ENCODE measurements around the gene KCNQ1. TPM values are rescaled to one million over a fixed set of nuclear protein-coding genes. Genes with fewer than 3 reads are reported as not detected.

Gene KCNQ1
- polyA plus RNA-seq, 1 of the 3 experiments (the other 2 are of a cell fraction), result 0.05 TPM

DNA sequence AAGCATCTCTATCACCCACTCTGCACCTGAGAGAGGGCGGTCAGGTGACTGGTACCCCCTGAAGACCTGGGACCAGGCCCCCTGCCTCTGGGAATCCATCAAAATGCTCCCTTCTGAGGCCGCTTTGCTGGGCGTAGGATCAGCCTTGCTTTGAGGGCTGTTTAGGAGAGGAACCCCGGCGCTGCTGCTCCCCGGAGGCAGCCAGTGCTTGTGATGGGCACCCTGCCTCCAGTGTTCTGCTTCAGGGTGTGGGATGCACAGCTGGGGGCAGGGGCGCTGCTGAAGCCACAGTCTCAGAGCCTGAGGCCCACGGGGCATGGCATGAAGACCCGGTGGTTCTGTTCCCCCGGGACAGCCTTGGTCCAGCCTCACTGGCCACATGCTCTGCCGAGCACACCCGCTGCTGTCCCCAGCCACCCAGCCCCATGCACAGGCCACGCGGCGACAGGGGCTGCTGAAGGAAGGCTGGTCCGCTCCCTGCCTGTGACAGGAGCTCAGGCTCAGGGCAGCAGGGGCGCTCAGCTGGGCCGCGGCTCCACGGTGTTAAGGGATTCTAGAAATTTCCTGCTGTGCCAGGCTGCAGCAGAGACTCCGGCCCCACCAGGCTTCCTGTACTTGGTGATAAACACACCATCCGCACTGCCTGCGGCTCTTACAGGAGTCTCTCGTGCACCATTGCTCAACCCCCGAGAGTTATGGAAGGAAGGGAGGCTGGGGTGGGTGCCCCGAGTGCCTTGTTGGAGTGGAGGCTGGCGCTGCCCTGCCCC lies 91.0 kb downstream of the KCNQ1 start:
- Histone ChIP-seq H3K9ac (no peak overlapping the region), H3K36me3 (replicated peaks in 1 of 2; ENCODE audit: control insufficient read depth in 1 of 2, insufficient read depth in 2 of 2, low read length in 1 of 2) (no peaks in the 10 kb centered on the region), H4K20me1 (ENCODE audit: insufficient read depth) (no peaks in the 10 kb centered on the region), H2AFZ (ENCODE audit: low read depth) (no peak overlapping the region), H3K27ac (ENCODE audit: low read depth in 2 of 2, low read length in 1 of 2) (no peak overlapping the region), H3K9me3 (no peaks in the 10 kb centered on the region), H3K9me2 (no peaks in the 10 kb centered on the region), H3K27me3 (ENCODE audit: insufficient read depth) (no peaks in the 10 kb centered on the region), H3F3A (replicated peaks; ENCODE audit: insufficient read depth) (no peaks in the 10 kb centered on the region), H3K4me3 (ENCODE audit: low read depth in 2 of 2, low read length in 1 of 2) (no peak overlapping the region), H3K4me1 (ENCODE audit: control insufficient read depth in 1 of 2, insufficient read depth in 2 of 2, low read depth in 1 of 2, low read length in 1 of 2) (peaks cover 5 to 9% of the 10 kb centered on the region in 2 experiments; a peak in 2 of 4 replicates), H3K79me2 (ENCODE audit: insufficient read depth) (no peaks in the 10 kb centered on the region), H3K4me2 (no peak overlapping the region)
- TF ChIP-seq YY1 (IDR thresholded peaks at IDR 0.05; ENCODE audit: low read depth) (no peak), FOSL2 (IDR thresholded peaks at IDR 0.05; ENCODE audit: borderline replicate concordance, low read depth) (no peak), CHD2 (IDR thresholded peaks at IDR 0.05; ENCODE audit: low read length, partially characterized antibody) (no peak), RXRA (IDR thresholded peaks at IDR 0.05; ENCODE audit: borderline replicate concordance, low read depth) (no peak)
- WGBS (ENCODE audit: low lambda C conversion rate), result 88% methylated on average over 14 of the region's 27 CpGs
- CTCF ChIA-PET, result interaction anchor here (1.4 to 15.4 kb wide), 4 partner anchors 113 to 395 kb away, joined by 4 to 1016 read pairs (median 232); partner anchors contain the start of gene CDKN1C
- no peak for DNase-seq
- POLR2A ChIA-PET, result interaction anchor here (1.2 kb wide), 1 partner anchor 349 kb away, joined by 6 read pairs; the partner anchor contains the start of gene CDKN1C

DNA sequence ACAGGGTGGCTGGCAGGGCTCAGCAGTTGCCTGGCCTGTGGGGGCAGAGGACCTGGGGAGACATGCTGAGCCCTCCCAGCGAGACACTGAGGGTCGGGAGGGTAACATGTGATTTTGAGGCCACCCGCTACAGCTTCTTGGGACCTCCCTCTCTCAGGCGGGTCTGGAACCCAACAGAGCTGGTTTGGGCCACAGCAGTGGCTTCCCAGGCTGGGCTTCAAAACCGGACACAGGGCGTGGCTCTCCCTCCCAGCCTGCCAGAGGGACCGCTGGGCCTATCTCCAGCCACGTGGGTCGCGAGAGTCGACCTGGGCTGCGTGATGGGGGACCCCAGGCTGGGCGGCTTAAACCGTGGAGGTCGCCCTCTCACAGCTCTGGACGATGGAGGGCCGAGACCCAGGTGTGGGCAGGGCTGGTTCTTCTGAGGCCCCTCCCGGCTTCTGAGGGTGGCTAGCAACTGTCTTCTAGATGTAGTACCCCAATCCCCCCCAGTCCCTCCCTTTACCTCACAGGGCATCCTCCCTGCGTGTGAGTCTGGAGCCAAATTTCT lies 91.7 kb downstream of the KCNQ1 start:
- WGBS (ENCODE audit: low lambda C conversion rate), result 71% methylated on average over 3 of the region's 19 CpGs

More for the DNA sequence above, 91.7 kb downstream of the KCNQ1 start:
- ChIA-PET CTCF (interaction anchor here (1.4 to 15.4 kb wide), 3 partner anchors 114 to 352 kb away, joined by 3 to 1016 read pairs (median 461); partner anchors contain the start of gene CDKN1C), POLR2A (interaction anchor here (1.0 kb wide), 1 partner anchor 138 kb away, joined by 4 read pairs; no protein-coding TSS in a partner anchor)
- Histone ChIP-seq H3K4me2 (no peak overlapping the region), H3K27me3 (ENCODE audit: insufficient read depth) (no peaks in the 10 kb centered on the region), H3K9ac (no peak overlapping the region), H3K4me1 (ENCODE audit: control insufficient read depth in 1 of 2, insufficient read depth in 2 of 2, low read depth in 1 of 2, low read length in 1 of 2) (peaks cover 5 to 9% of the 10 kb centered on the region in 2 experiments; a peak in 2 of 4 replicates), H3K27ac (ENCODE audit: low read depth in 2 of 2, low read length in 1 of 2) (no peak overlapping the region), H2AFZ (ENCODE audit: low read depth) (no peak overlapping the region), H3K79me2 (ENCODE audit: insufficient read depth) (no peaks in the 10 kb centered on the region), H3K9me2 (no peaks in the 10 kb centered on the region), H3K36me3 (replicated peaks in 1 of 2; ENCODE audit: control insufficient read depth in 1 of 2, insufficient read depth in 2 of 2, low read length in 1 of 2) (no peaks in the 10 kb centered on the region), H3K9me3 (no peaks in the 10 kb centered on the region), H4K20me1 (ENCODE audit: insufficient read depth) (no peaks in the 10 kb centered on the region), H3K4me3 (ENCODE audit: low read depth in 2 of 2, low read length in 1 of 2) (no peak overlapping the region), H3F3A (replicated peaks; ENCODE audit: insufficient read depth) (no peaks in the 10 kb centered on the region)
- no peak for DNase-seq
- TF ChIP-seq RXRA (IDR thresholded peaks at IDR 0.05; ENCODE audit: borderline replicate concordance, low read depth), result no peak
- no peak for TF ChIP-seq GATA2 (CRISPR knock-in tag; IDR thresholded peaks at IDR 0.05)
- no peak for TF ChIP-seq NRF1 (IDR thresholded peaks at IDR 0.05; ENCODE audit: low read depth, low read length)
- TF ChIP-seq RCOR1 (IDR thresholded peaks at IDR 0.05; ENCODE audit: low read length), result no peak
- TF ChIP-seq, protein P1, sequence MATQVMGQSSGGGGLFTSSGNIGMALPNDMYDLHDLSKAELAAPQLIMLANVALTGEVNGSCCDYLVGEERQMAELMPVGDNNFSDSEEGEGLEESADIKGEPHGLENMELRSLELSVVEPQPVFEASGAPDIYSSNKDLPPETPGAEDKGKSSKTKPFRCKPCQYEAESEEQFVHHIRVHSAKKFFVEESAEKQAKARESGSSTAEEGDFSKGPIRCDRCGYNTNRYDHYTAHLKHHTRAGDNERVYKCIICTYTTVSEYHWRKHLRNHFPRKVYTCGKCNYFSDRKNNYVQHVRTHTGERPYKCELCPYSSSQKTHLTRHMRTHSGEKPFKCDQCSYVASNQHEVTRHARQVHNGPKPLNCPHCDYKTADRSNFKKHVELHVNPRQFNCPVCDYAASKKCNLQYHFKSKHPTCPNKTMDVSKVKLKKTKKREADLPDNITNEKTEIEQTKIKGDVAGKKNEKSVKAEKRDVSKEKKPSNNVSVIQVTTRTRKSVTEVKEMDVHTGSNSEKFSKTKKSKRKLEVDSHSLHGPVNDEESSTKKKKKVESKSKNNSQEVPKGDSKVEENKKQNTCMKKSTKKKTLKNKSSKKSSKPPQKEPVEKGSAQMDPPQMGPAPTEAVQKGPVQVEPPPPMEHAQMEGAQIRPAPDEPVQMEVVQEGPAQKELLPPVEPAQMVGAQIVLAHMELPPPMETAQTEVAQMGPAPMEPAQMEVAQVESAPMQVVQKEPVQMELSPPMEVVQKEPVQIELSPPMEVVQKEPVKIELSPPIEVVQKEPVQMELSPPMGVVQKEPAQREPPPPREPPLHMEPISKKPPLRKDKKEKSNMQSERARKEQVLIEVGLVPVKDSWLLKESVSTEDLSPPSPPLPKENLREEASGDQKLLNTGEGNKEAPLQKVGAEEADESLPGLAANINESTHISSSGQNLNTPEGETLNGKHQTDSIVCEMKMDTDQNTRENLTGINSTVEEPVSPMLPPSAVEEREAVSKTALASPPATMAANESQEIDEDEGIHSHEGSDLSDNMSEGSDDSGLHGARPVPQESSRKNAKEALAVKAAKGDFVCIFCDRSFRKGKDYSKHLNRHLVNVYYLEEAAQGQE (IDR thresholded peaks at IDR 0.05; ENCODE audit: low read depth, low read length), result no peak
- no peak for TF ChIP-seq ELF1 (IDR thresholded peaks at IDR 0.05)
- TF ChIP-seq MEF2A (IDR thresholded peaks at IDR 0.05; ENCODE audit: borderline replicate concordance, low read depth), result no peak

All from SK-N-SH (cell line).